ENCODE results near the gene IQCH. TPM values are rescaled to one million over a fixed set of nuclear protein-coding genes. Genes with fewer than 3 reads are reported as not detected.

The IQCH gene
- total and polyA plus RNA-seq, 9 donors = 0.54 to 10.0 (median 0.84) TPM

- H3K36me3 ChIP-seq = no peaks in the 10 kb centered on the region
- no peaks in the 10 kb centered on the region for H3K27me3 ChIP-seq
- no peak overlapping the region for H3K27ac ChIP-seq
- peaks cover 2% of the 10 kb centered on the region for H3K4me1 ChIP-seq (ENCODE audit: insufficient read depth)
- intact Hi-C loops (cut with DNase I) = loop anchor here in 1 of 4 donors (5.0 kb wide), 1 partner anchor 293 kb away; no protein-coding TSS in a partner anchor
- no peaks in the 10 kb centered on the region for H3K9me3 ChIP-seq
- no peak overlapping the region for H3K4me3 ChIP-seq
- no peak for TF ChIP-seq POLR2A (IDR thresholded peaks at IDR 0.05)
- TF ChIP-seq CTCF (IDR thresholded peaks at IDR 0.05) = no peak
- TF ChIP-seq EP300 (IDR thresholded peaks at IDR 0.05) = no peak
- DNase-seq = no peak
- WGBS, 3 donors = 76 to 83% (median 78%) methylated on average over 3 of the region's 3 CpGs
These were observed 289.9 kb downstream of the IQCH start for GRCh38 chr15:67544475-67544874.

GRCh38 chr15:67545864-67546263 is 291.3 kb downstream of the IQCH start:
- no peaks in the 10 kb centered on the region for H3K9me3 ChIP-seq
- H3K4me3 ChIP-seq = no peak overlapping the region
- no peak for DNase-seq
- WGBS, 3 donors = 72 to 94% (median 84%) methylated on average over 3 of the region's 3 CpGs
- TF ChIP-seq POLR2A (IDR thresholded peaks at IDR 0.05) (no peak), CTCF (IDR thresholded peaks at IDR 0.05) (no peak), EP300 (IDR thresholded peaks at IDR 0.05) (no peak)
- H3K36me3 ChIP-seq = no peaks in the 10 kb centered on the region
- H3K4me1 ChIP-seq (ENCODE audit: insufficient read depth) = peaks cover 2% of the 10 kb centered on the region
- no peaks in the 10 kb centered on the region for H3K27me3 ChIP-seq
- intact Hi-C loops (cut with DNase I) = no loop called here
- H3K27ac ChIP-seq = no peak overlapping the region

GRCh38 chr15:67547064-67547463 is 292.5 kb downstream of the IQCH start:
- 76 to 85% (median 84%) methylated on average over 2 of the region's 2 CpGs for WGBS, 3 donors
- TF ChIP-seq EP300 (IDR thresholded peaks at IDR 0.05) (no peak), POLR2A (IDR thresholded peaks at IDR 0.05) (no peak)
- peaks cover 2% of the 10 kb centered on the region for H3K4me1 ChIP-seq (ENCODE audit: insufficient read depth)
- no peak overlapping the region for H3K27ac ChIP-seq
- intact Hi-C loops (cut with DNase I) = no loop called here
- no peaks in the 10 kb centered on the region for H3K36me3 ChIP-seq
- DNase-seq = no peak
- H3K27me3 ChIP-seq = no peaks in the 10 kb centered on the region
- no peaks in the 10 kb centered on the region for H3K9me3 ChIP-seq
- no peak overlapping the region for H3K4me3 ChIP-seq

- TF ChIP-seq EP300 (IDR thresholded peaks at IDR 0.05) (no peak), CTCF (IDR thresholded peaks at IDR 0.05) (no peak), POLR2A (IDR thresholded peaks at IDR 0.05) (no peak)
- intact Hi-C loops (cut with DNase I) = no loop called here
- H3K36me3 ChIP-seq = no peaks in the 10 kb centered on the region
- no peak for DNase-seq
- H3K27ac ChIP-seq = no peak overlapping the region
- WGBS, 3 donors = 57 to 70% (median 67%) methylated on average over 3 of the region's 3 CpGs
- peaks cover 2% of the 10 kb centered on the region for H3K4me1 ChIP-seq (ENCODE audit: insufficient read depth)
- H3K4me3 ChIP-seq = no peak overlapping the region
- H3K27me3 ChIP-seq = no peaks in the 10 kb centered on the region
- H3K9me3 ChIP-seq = no peaks in the 10 kb centered on the region
These were observed 293.2 kb downstream of the IQCH start for GRCh38 chr15:67547836-67548235.

GRCh38 chr15:67548236-67548852 is 293.8 kb downstream of the IQCH start:
- Histone ChIP-seq H3K4me1 (ENCODE audit: insufficient read depth) (peaks cover 2% of the 10 kb centered on the region), H3K27ac (no peak overlapping the region), H3K9me3 (no peaks in the 10 kb centered on the region), H3K4me3 (no peak overlapping the region), H3K36me3 (no peaks in the 10 kb centered on the region), H3K27me3 (no peaks in the 10 kb centered on the region)
- TF ChIP-seq POLR2A (IDR thresholded peaks at IDR 0.05) = no peak
- TF ChIP-seq EP300 (IDR thresholded peaks at IDR 0.05) = no peak
- WGBS, 3 donors = 36 to 52% (median 41%) methylated on average over 2 of the region's 2 CpGs
- DNase-seq = no peak
- intact Hi-C loops (cut with DNase I) = no loop called here
